ENCODE results near the gene CAND2. TPM values are rescaled to one million over a fixed set of nuclear protein-coding genes. Genes with fewer than 3 reads are reported as not detected.

Gene CAND2
- total RNA-seq, 1 donor from 2014 or later = 14.0 TPM

DNA sequence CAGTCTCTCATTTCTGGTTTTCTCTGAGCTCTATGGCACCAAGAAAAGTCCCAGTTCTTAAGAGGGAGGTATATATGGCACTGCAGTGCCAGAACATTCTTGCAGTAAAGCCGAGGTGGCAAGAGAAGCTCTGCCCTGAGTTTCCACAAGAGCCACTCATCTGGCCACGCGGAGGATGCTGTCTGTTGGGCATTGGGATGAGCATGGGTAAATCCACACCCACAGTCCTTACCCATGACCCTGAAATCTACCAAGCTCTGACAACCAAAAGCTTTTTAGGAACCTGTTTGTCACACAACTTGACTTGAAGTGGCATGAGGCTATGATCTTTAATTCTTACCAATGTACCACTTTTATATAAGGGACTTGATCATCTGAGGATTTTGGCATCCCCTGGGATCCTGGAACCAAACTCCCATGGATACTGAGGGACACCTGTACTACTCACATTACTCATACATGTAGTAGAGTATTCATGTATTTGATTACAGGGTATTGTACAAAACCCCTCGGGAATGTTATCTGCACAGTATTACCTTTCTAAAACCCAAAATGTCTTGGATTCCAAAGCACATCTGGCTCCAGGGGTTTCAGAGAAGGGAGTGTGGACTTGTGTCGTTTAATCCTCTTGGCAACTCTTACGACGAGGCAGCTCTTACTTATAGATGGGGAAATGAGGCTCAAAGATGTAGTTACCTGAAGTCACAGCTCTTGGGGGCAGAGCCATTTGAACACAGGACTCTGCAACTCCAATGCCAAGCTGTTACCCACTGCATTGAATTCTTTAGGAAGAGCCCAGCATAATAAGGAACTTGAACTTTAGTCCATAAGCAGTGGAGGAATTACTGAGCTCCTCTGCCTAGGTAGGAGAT is 36.1 kb downstream of the CAND2 start:
- Mint-ChIP-seq H3K27ac (no peak overlapping the region), H3K36me3 (peaks cover 34% of the 10 kb centered on the region), H3K4me1 (peaks cover 6% of the 10 kb centered on the region), H3K9me3 (no peaks in the 10 kb centered on the region), H3K4me3 (no peak overlapping the region), H3K27me3 (ENCODE audit: low read depth) (no peaks in the 10 kb centered on the region)
- TF ChIP-seq, protein P1, sequence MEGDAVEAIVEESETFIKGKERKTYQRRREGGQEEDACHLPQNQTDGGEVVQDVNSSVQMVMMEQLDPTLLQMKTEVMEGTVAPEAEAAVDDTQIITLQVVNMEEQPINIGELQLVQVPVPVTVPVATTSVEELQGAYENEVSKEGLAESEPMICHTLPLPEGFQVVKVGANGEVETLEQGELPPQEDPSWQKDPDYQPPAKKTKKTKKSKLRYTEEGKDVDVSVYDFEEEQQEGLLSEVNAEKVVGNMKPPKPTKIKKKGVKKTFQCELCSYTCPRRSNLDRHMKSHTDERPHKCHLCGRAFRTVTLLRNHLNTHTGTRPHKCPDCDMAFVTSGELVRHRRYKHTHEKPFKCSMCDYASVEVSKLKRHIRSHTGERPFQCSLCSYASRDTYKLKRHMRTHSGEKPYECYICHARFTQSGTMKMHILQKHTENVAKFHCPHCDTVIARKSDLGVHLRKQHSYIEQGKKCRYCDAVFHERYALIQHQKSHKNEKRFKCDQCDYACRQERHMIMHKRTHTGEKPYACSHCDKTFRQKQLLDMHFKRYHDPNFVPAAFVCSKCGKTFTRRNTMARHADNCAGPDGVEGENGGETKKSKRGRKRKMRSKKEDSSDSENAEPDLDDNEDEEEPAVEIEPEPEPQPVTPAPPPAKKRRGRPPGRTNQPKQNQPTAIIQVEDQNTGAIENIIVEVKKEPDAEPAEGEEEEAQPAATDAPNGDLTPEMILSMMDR (IDR thresholded peaks at IDR 0.05; ENCODE audit: unreplicated experiment) = no peak
- DNase-seq (ENCODE audit: low spot score in 2 of 2, unreplicated experiment in 2 of 2) = no peak

GRCh38 chr3:12833222-12834161 is 37.0 kb downstream of the CAND2 start:
- no peak overlapping the region for H3K27ac Mint-ChIP-seq
- H3K9me3 Mint-ChIP-seq = no peaks in the 10 kb centered on the region
- peaks cover 13% of the 10 kb centered on the region for H3K4me1 Mint-ChIP-seq
- peaks cover 40% of the 10 kb centered on the region for H3K36me3 Mint-ChIP-seq
- TF ChIP-seq, protein P1 (IDR thresholded peaks at IDR 0.05; ENCODE audit: unreplicated experiment) = no peak
- H3K27me3 Mint-ChIP-seq (ENCODE audit: low read depth) = no peaks in the 10 kb centered on the region
- DNase-seq (ENCODE audit: low spot score in 2 of 2, unreplicated experiment in 2 of 2) = no peak
- H3K4me3 Mint-ChIP-seq = no peak overlapping the region

DNA sequence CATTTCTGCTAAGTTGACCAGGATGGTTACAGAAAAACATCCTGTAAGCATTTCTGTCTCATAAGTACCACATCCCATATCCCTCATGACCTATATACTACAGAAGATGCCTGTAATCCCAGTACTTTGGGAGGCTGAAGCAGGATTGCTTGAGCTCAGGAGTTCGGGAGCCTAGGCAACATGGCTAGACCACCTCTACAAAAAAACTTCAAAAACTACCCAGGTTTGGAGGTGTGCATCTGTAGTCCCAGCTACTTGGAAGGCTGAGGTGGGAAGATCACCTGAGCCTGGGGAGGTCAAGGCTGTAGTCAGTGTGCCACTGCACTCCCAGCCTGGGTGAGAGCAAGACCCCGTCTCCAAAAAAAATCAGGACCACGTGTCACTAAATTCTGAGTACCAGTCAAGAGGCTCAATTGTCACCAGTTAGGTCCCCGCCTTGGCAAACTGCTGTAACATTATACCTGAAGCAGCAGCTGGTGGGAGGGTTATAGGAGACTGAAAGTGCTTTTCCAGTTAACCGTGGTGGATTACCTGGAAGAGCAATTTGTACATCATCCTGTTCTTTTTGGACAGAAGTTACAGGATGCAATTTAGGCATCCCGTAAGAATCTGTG is 38.7 kb downstream of the CAND2 start:
- H3K27ac Mint-ChIP-seq = no peak overlapping the region
- no peaks in the 10 kb centered on the region for H3K9me3 Mint-ChIP-seq
- DNase-seq (ENCODE audit: low spot score in 2 of 2, unreplicated experiment in 2 of 2) = no peak
- no peak overlapping the region for H3K4me3 Mint-ChIP-seq
- TF ChIP-seq, protein P1 (IDR thresholded peaks at IDR 0.05; ENCODE audit: unreplicated experiment) = no peak
- H3K4me1 Mint-ChIP-seq = peaks cover 30% of the 10 kb centered on the region
- H3K27me3 Mint-ChIP-seq (ENCODE audit: low read depth) = no peaks in the 10 kb centered on the region
- H3K36me3 Mint-ChIP-seq = peaks cover 41% of the 10 kb centered on the region

DNA sequence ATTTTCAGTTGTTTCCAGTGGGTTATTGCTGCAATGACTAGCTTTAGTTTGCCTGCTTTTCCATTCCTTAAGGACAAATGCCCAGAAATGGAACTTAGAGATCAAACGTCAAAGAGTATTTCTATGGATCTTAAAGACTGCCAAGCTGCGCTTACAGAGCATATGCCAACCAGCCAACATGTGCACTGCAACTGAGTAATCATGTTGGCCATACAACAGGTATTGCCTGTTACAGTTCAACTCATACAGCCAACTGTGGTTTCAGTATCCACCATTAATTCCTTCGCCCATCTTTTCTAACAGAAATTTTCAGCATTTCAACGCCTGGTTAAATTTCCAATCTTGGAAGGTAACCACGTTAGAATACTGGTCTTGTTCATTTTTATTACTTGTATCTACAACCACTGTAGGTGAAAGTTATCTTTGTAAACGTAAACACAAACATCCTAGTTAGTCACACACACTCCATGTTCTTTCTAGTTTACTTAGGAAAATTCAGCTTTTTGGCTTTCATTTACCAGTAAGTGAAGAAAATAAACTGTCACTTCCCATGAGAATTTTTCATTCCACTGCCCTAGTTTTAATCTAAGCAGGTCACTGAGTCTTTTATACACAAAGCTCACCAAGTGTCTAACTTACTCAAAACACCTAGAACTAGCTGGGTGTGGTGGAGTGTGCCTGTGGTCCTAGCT is 41.0 kb downstream of the CAND2 start:
- H3K36me3 Mint-ChIP-seq = peaks cover 42% of the 10 kb centered on the region
- H3K4me1 Mint-ChIP-seq = peaks cover 37% of the 10 kb centered on the region
- H3K4me3 Mint-ChIP-seq = no peak overlapping the region
- H3K27me3 Mint-ChIP-seq (ENCODE audit: low read depth) = no peaks in the 10 kb centered on the region
- H3K9me3 Mint-ChIP-seq = no peaks in the 10 kb centered on the region
- TF ChIP-seq, protein P1 (IDR thresholded peaks at IDR 0.05; ENCODE audit: unreplicated experiment) = no peak
- DNase-seq (ENCODE audit: low spot score in 2 of 2, unreplicated experiment in 2 of 2) = no peak
- H3K27ac Mint-ChIP-seq = peak overlapping the region; percentile 50
